GM23338 (cell line): ENCODE results near the gene RCBTB2. TPM values are rescaled to one million over a fixed set of nuclear protein-coding genes. Genes with fewer than 3 reads are reported as not detected.

Source experiments
- ATAC-seq: fragments of 200-7000 bp; cut with Tn5 transposase; 3 replicates; pipeline ENCODE4 v1.9.1; 2020
- DNase-seq: peaks from one replicate; pipeline ENCODE4 v3.0.0-alpha.2; 2015; ENCODE audit warnings: low spot score
- H2AFZ ChIP-seq: fragments of 200-600 bp; sonication (generic); 2 replicates; pipeline ENCODE4 v1.8.0; 2016; ENCODE audit warnings: antibody characterized with exemption, mild to moderate bottlenecking, moderate library complexity
- H3F3A ChIP-seq: fragments of 200-600 bp; sonication (generic); replicated peaks from 2 replicates; pipeline ENCODE4 v1.8.0; 2017; ENCODE audit warnings: antibody characterized with exemption, mixed run types, low read depth
- H3K27ac ChIP-seq: fragments of 200-600 bp; sonication (generic); 2 replicates; pipeline ENCODE4 v1.6.1; 2016; ENCODE audit warnings: low read depth
- H3K27me3 ChIP-seq: fragments of 200-600 bp; sonication (generic); 2 replicates; pipeline ENCODE4 v1.8.0; 2016; ENCODE audit warnings: mild to moderate bottlenecking, mixed run types, moderate library complexity; ENCODE audit not compliant: insufficient read depth
- H3K36me3 ChIP-seq: fragments of 200-600 bp; sonication (generic); 2 replicates; pipeline ENCODE4 v1.8.0; 2016; ENCODE audit warnings: mild to moderate bottlenecking; ENCODE audit not compliant: insufficient read depth
- H3K4me1 ChIP-seq: fragments of 200-600 bp; sonication (generic); 2 replicates; pipeline ENCODE4 v1.8.0; 2016; ENCODE audit warnings: mild to moderate bottlenecking, moderate library complexity; ENCODE audit not compliant: insufficient read depth
- H3K4me2 ChIP-seq: fragments of 200-600 bp; sonication (generic); 2 replicates; pipeline ENCODE4 v1.7.1; 2017; ENCODE audit warnings: mixed run types
- H3K4me3 ChIP-seq: fragments of 200-600 bp; sonication (generic); 2 replicates; pipeline ENCODE4 v1.6.1; 2016; ENCODE audit warnings: mixed run types
- H3K79me2 ChIP-seq: fragments of 200-600 bp; sonication (generic); replicated peaks from 2 replicates; pipeline ENCODE4 v1.8.0; 2017; ENCODE audit warnings: mild to moderate bottlenecking; ENCODE audit not compliant: insufficient read depth
- H3K9me2 ChIP-seq: fragments of 200-600 bp; sonication (generic); 2 replicates; pipeline ENCODE4 v1.8.0; 2017; ENCODE audit not compliant: insufficient read depth
- H4K20me1 ChIP-seq: fragments of 200-600 bp; sonication (generic); replicated peaks from 2 replicates; pipeline ENCODE4 v1.8.0; 2017; ENCODE audit warnings: mild to moderate bottlenecking; ENCODE audit not compliant: insufficient read depth
- H3K27ac Mint-ChIP-seq: 2 replicates; pipeline ENCODE4 v1.8.0; 2020; ENCODE audit warnings: inconsistent platforms, mild to moderate bottlenecking, moderate library complexity, mixed read lengths
- H3K27me3 Mint-ChIP-seq: 3 replicates; pipeline ENCODE4 v1.8.0; 2022; ENCODE audit warnings: low read depth, mild to moderate bottlenecking, moderate library complexity, mixed read lengths, inconsistent platforms; ENCODE audit not compliant: insufficient read depth, poor library complexity
- H3K36me3 Mint-ChIP-seq: 3 replicates; pipeline ENCODE4 v1.8.0; 2021; ENCODE audit warnings: low read depth, mild to moderate bottlenecking, inconsistent platforms, moderate library complexity, mixed read lengths
- H3K4me1 Mint-ChIP-seq: 3 replicates; pipeline ENCODE4 v1.8.0; 2020; ENCODE audit warnings: mild to moderate bottlenecking, inconsistent platforms, mixed read lengths
- H3K4me3 Mint-ChIP-seq: 3 replicates; pipeline ENCODE4 v1.8.0; 2021; ENCODE audit warnings: moderate library complexity, mild to moderate bottlenecking, inconsistent platforms, mixed read lengths
- H3K9me3 Mint-ChIP-seq: 3 replicates; pipeline ENCODE4 v1.8.0; 2020; ENCODE audit warnings: moderate library complexity, mild to moderate bottlenecking, inconsistent platforms, mixed read lengths
- CREB1 ChIP-seq: fragments of 250-450 bp; sonication (Bioruptor Pico); IDR thresholded peaks from 2 replicates; pipeline ENCODE4 v1.5.0; 2020; ENCODE audit warnings: low read depth, mild to moderate bottlenecking, moderate library complexity
- EZH2 ChIP-seq: fragments of 200-600 bp; sonication (generic); IDR thresholded peaks from one replicate; pipeline ENCODE4 v1.8.0; 2017; ENCODE audit warnings: antibody characterized with exemption, mild to moderate bottlenecking, low read depth; ENCODE audit not compliant: unreplicated experiment
- EZH2phosphoT487 ChIP-seq: fragments of 200-600 bp; sonication (generic); IDR thresholded peaks from one replicate; pipeline ENCODE4 v1.8.1; 2018; ENCODE audit warnings: antibody characterized with exemption; ENCODE audit not compliant: unreplicated experiment
- JUNB ChIP-seq: IDR thresholded peaks from one replicate; pipeline ENCODE4 v1.6.1; 2016; ENCODE audit warnings: antibody characterized with exemption; ENCODE audit not compliant: unreplicated experiment
- NANOG ChIP-seq: IDR thresholded peaks from 2 replicates; pipeline ENCODE4 v1.6.1; 2016; ENCODE audit warnings: antibody characterized with exemption, borderline replicate concordance
- POLR2AphosphoS5 ChIP-seq: IDR thresholded peaks from 2 replicates; pipeline ENCODE4 v1.6.1; 2016; ENCODE audit warnings: antibody characterized with exemption, low read depth
- ZNF114 ChIP-seq: fragments of 250-450 bp; sonication (Bioruptor Pico); IDR thresholded peaks from 2 replicates; pipeline ENCODE4 v1.5.0; 2020; ENCODE audit warnings: mild to moderate bottlenecking, moderate library complexity
- ZNF331 ChIP-seq: fragments of 250-450 bp; sonication (Bioruptor Pico); IDR thresholded peaks from 2 replicates; pipeline ENCODE4 v1.5.0; 2020; ENCODE audit warnings: low read depth, mild to moderate bottlenecking, moderate library complexity
- polyA plus RNA-seq: library from polyadenylated mRNA; unstranded; fragments of >200 nt; fragmentation: Nextera tagmentation; extraction: Ambion mirVana; gene quantifications from 2 replicates; pipeline ENCODE4 v1.2.1, GENCODE V29; 2016
- total RNA-seq: library from RNA; depleted of rRNA; stranded (reverse); fragments of >200 nt; shearing (Covaris generic); gene quantifications from 2 replicates; pipeline ENCODE4 v1.2.3, GENCODE V29; 2014
- TF ChIP-seq, protein P1 (sequence below): fragments of 250-450 bp; sonication (Bioruptor Pico); IDR thresholded peaks from 2 replicates; pipeline ENCODE4 v1.5.0; 2020; ENCODE audit warnings: mild to moderate bottlenecking, moderate library complexity
- TF ChIP-seq, protein P2 (sequence below): IDR thresholded peaks from 2 replicates; pipeline ENCODE4 v1.6.1; 2016; ENCODE audit warnings: antibody characterized with exemption

The RCBTB2 gene
- total and polyA plus RNA-seq, 2 experiments from 2014 or later: 8.1 to 20.8 TPM

DNA sequence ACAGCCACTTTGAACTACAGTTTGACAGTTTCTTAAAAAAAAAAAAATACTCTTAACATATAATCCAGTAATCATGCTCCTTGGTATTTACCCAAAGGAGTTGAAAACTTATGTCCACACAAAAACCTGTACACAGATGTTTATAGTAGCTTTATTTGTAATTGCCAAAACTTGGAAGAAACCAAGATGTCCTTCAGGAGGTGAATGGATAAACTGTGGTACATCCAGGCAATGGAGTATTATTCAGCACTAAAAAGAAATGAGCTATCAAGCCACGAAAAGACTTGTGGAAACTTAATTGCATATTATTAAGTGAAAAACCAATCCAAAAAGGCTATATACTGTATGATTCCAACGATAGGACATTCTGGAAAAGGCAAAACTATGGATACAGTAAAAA is 44.9 kb downstream of the RCBTB2 start (continued):
- TF ChIP-seq, protein P1, sequence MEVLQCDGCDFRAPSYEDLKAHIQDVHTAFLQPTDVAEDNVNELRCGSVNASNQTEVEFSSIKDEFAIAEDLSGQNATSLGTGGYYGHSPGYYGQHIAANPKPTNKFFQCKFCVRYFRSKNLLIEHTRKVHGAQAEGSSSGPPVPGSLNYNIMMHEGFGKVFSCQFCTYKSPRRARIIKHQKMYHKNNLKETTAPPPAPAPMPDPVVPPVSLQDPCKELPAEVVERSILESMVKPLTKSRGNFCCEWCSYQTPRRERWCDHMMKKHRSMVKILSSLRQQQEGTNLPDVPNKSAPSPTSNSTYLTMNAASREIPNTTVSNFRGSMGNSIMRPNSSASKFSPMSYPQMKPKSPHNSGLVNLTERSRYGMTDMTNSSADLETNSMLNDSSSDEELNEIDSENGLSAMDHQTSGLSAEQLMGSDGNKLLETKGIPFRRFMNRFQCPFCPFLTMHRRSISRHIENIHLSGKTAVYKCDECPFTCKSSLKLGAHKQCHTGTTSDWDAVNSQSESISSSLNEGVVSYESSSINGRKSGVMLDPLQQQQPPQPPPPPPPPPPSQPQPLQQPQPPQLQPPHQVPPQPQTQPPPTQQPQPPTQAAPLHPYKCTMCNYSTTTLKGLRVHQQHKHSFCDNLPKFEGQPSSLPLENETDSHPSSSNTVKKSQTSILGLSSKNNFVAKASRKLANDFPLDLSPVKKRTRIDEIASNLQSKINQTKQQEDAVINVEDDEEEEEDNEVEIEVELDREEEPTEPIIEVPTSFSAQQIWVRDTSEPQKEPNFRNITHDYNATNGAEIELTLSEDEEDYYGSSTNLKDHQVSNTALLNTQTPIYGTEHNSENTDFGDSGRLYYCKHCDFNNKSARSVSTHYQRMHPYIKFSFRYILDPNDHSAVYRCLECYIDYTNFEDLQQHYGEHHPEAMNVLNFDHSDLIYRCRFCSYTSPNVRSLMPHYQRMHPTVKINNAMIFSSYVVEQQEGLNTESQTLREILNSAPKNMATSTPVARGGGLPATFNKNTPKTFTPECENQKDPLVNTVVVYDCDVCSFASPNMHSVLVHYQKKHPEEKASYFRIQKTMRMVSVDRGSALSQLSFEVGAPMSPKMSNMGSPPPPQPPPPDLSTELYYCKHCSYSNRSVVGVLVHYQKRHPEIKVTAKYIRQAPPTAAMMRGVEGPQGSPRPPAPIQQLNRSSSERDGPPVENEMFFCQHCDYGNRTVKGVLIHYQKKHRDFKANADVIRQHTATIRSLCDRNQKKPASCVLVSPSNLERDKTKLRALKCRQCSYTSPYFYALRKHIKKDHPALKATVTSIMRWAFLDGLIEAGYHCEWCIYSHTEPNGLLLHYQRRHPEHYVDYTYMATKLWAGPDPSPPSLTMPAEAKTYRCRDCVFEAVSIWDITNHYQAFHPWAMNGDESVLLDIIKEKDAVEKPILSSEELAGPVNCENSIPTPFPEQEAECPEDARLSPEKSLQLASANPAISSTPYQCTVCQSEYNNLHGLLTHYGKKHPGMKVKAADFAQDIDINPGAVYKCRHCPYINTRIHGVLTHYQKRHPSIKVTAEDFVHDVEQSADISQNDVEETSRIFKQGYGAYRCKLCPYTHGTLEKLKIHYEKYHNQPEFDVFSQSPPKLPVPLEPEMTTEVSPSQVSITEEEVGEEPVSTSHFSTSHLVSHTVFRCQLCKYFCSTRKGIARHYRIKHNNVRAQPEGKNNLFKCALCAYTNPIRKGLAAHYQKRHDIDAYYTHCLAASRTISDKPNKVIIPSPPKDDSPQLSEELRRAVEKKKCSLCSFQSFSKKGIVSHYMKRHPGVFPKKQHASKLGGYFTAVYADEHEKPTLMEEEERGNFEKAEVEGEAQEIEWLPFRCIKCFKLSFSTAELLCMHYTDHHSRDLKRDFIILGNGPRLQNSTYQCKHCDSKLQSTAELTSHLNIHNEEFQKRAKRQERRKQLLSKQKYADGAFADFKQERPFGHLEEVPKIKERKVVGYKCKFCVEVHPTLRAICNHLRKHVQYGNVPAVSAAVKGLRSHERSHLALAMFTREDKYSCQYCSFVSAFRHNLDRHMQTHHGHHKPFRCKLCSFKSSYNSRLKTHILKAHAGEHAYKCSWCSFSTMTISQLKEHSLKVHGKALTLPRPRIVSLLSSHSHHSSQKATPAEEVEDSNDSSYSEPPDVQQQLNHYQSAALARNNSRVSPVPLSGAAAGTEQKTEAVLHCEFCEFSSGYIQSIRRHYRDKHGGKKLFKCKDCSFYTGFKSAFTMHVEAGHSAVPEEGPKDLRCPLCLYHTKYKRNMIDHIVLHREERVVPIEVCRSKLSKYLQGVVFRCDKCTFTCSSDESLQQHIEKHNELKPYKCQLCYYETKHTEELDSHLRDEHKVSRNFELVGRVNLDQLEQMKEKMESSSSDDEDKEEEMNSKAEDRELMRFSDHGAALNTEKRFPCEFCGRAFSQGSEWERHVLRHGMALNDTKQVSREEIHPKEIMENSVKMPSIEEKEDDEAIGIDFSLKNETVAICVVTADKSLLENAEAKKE (CRISPR knock-in tag): no peak
- TF ChIP-seq NANOG (no peak), ZNF331 (CRISPR knock-in tag) (no peak), EZH2 (no peak), POLR2AphosphoS5 (no peak), JUNB (no peak), CREB1 (CRISPR knock-in tag) (no peak), ZNF114 (CRISPR knock-in tag) (no peak), EZH2phosphoT487 (no peak)
- TF ChIP-seq, protein P2, sequence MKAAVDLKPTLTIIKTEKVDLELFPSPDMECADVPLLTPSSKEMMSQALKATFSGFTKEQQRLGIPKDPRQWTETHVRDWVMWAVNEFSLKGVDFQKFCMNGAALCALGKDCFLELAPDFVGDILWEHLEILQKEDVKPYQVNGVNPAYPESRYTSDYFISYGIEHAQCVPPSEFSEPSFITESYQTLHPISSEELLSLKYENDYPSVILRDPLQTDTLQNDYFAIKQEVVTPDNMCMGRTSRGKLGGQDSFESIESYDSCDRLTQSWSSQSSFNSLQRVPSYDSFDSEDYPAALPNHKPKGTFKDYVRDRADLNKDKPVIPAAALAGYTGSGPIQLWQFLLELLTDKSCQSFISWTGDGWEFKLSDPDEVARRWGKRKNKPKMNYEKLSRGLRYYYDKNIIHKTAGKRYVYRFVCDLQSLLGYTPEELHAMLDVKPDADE: no peak

DNA sequence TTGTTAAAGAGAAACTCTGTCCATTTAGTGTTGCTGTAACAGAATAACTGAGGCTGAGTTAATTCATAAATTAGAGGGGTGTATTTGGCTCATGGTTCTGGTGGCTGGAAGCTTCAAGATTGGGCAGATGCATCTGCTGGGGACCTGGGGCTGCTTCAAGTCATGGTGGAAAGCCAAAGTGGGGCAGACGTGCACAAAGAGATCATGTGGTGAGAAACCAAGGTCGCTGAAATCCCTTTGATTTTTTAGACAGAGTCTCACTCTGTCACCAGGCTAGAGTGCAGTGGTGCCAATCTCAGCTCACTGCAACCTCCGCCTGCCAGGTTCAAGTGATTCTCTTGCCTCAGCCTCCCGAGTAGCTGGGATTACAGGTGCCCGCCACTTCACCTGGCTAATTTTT is 46.0 kb downstream of the RCBTB2 start:
- Histone ChIP-seq H3K9me2 (no peaks in the 10 kb centered on the region), H3K4me2 (no peak overlapping the region), H4K20me1 (0 out of 2 replicates have a peak, but pooled peaks cover 6% of the 10 kb centered on the region), H2AFZ (no peak overlapping the region), H3K79me2 (no peaks in the 10 kb centered on the region), H3F3A (no peaks in the 10 kb centered on the region), H3K27ac (no peak overlapping the region), H3K27me3 (no peaks in the 10 kb centered on the region), H3K4me3 (no peak overlapping the region), H3K4me1 (no peaks in the 10 kb centered on the region), H3K36me3 (no peaks in the 10 kb centered on the region)
- Mint-ChIP-seq H3K4me1 (peaks cover 2% of the 10 kb centered on the region; the same call in 2 of the 3 replicates), H3K36me3 (peaks cover 21% of the 10 kb centered on the region), H3K4me3 (no peak overlapping the region), H3K27me3 (peaks cover 3% of the 10 kb centered on the region), H3K27ac (no peak overlapping the region), H3K9me3 (0 out of 3 replicates have a peak, but pooled peaks cover 3% of the 10 kb centered on the region)
- no peak for ATAC-seq
- no peak for DNase-seq
- TF ChIP-seq, protein P1 (CRISPR knock-in tag): no peak
- no peak for TF ChIP-seq POLR2AphosphoS5
- no peak for TF ChIP-seq NANOG
